Skin of body (tissue), 3 donors: ENCODE data around the gene LIMS1. TPM values are rescaled to one million over a fixed set of nuclear protein-coding genes. Genes with fewer than 3 reads are reported as not detected.
"Not testable (repeated sequence)": the region's sequence is repeated elsewhere in the genome, so short reads cannot be mapped to it uniquely, and the experiment has no call there.

Source experiments
- DNase-seq: peaks from one replicate; lab custom pipeline; 2025; lab: John Stamatoyannopoulos, UW
- small RNA-seq: library from RNA; depleted of rRNA; stranded (forward); fragments of <200 nt; gene quantifications from one replicate; pipeline ENCODE3, GENCODE V24; 2014; ENCODE audit warnings: low replicate concordance
- total RNA-seq: library from RNA; depleted of rRNA; stranded (reverse); fragments of >200 nt; gene quantifications from one replicate; pipeline ENCODE4 v1.2.3, GENCODE V29; 2014

Gene LIMS1
- total RNA-seq, 1 donor from 2014 or later = 48.0 TPM

DNA sequence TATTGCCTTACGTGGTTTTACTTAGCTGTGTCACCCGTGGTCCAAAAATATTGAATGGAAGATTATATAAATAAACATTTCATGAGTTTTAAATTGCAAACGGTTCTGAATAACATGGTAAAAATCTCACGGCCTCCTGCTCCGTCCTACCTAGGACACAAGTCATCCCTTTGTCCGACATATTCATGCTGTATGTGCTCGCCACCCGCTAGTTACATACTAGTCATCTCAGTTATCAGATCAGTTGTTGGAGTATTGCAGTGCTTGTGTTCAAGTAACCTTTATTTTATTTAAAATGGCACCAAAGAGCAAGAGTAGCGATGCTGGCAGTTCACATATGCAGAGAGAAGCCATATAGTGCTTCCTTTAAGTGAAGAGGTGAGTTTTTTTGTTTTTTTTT, 191.8 kb downstream of the LIMS1 start:
- not testable (repeated sequence) for DNase-seq

DNA sequence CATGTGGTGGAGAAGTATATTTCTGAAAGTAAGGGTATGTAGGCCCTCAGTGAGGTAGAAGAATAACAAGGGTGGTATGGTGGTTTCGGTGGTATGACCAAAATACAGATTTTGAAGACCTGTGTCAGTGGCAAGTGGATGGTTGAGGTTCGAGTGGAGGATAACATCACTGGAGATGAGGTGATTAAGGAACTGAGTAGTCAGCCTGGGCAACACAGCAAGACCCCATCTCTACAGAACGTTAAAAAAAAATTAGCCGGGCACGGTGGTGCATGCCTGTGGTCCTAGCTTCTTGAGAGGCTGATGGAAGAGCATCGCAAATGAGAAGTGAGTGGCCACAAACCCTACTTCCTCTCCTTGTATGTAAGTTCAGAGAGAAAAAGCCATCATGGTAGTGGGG, 200.4 kb downstream of the LIMS1 start:
- not testable (repeated sequence) for DNase-seq

Small RNAs within 50 kb of the gene (small RNA-seq; reads per million reads assigned to genes)
- gene AC010095.1 = not detected

Other genes starting within 250 kb of the LIMS1 start
- 1.5 TPM for gene SULT1C2, start 245.6 kb upstream of the LIMS1 start, total RNA-seq
- 14.7 TPM for gene SULT1C4, start 156.5 kb upstream of the LIMS1 start, total RNA-seq
- gene GCC2, start 85.3 kb upstream of the LIMS1 start, total RNA-seq = 45.7 TPM
- gene RANBP2, start 185.0 kb downstream of the LIMS1 start, total RNA-seq = 78.4 TPM